HG03175 (cell line): ENCODE data around the gene PCP2.

Experiments
- ATAC-seq: cut with Tn5 transposase; IDR thresholded peaks from one replicate; pipeline ENCODE4 v1.9.1; 2021; ENCODE audit warnings: mild to moderate bottlenecking, moderate library complexity; ENCODE audit not compliant: unreplicated experiment

Gene PCP2

GRCh38 chr19:7633698-7634097 lies at the start of gene PCP2:
TSS of gene PCP2 (minus strand) at chr19:7633719. CDS start at chr19:7633457, 262 bp downstream.
- no peak for ATAC-seq

GRCh38 chr19:7682175-7682855 lies 48.8 kb upstream of the PCP2 start:
- ATAC-seq: no peak

GRCh38 chr19:7681340-7682174 lies 48.0 kb upstream of the PCP2 start:
- ATAC-seq: peak; percentile 36

- peak; percentile 62 for ATAC-seq
Observed at GRCh38 chr19:7680606-7681339, 47.3 kb upstream of the PCP2 start, which contains the start of gene TRAPPC5. TSS of gene TRAPPC5 (plus strand) at chr19:7680833. CDS start at chr19:7682254, 1,421 bp downstream.

GRCh38 chr19:7679771-7680605 lies 46.5 kb upstream of the PCP2 start:
- ATAC-seq: no peak

GRCh38 chr19:7678971-7679751 lies 45.6 kb upstream of the PCP2 start:
- ATAC-seq: no peak

- ATAC-seq: no peak
Observed at GRCh38 chr19:7677669-7678311, 44.3 kb upstream of the PCP2 start.

- ATAC-seq: no peak
Observed at GRCh38 chr19:7676854-7677253, 43.3 kb upstream of the PCP2 start, which contains the start of gene MCEMP1. TSS of gene MCEMP1 (plus strand) at chr19:7677090. CDS start at chr19:7677121, 31 bp downstream.

- ATAC-seq: no peak
Observed at GRCh38 chr19:7676376-7676775, 42.9 kb upstream of the PCP2 start.

- ATAC-seq: no peak
Observed at GRCh38 chr19:7674010-7675005, 40.8 kb upstream of the PCP2 start.

GRCh38 chr19:7672522-7672921 lies 39.0 kb upstream of the PCP2 start:
- no peak for ATAC-seq

- ATAC-seq: no peak
Observed at GRCh38 chr19:7670790-7671189, 37.3 kb upstream of the PCP2 start.

- ATAC-seq: no peak
Observed at GRCh38 chr19:7670150-7670783, 36.7 kb upstream of the PCP2 start.

- ATAC-seq: no peak
Observed at GRCh38 chr19:7669641-7670040, 36.1 kb upstream of the PCP2 start.

- ATAC-seq: no peak
Observed at GRCh38 chr19:7668842-7669241, 35.3 kb upstream of the PCP2 start, which contains the start of gene RETN. TSS of gene RETN (plus strand) at chr19:7669049. CDS start at chr19:7669327, 278 bp downstream.

GRCh38 chr19:7665076-7665475 lies 31.6 kb upstream of the PCP2 start:
- ATAC-seq: no peak

- ATAC-seq: no peak
Observed at GRCh38 chr19:7663706-7664105, 30.2 kb upstream of the PCP2 start.
